ENCODE measurements around the gene GCC2.

The GCC2 gene

GRCh38 chr2:108454440-108454839 is 5.4 kb downstream of the GCC2 start:
- Histone ChIP-seq H3K36me3 (peaks cover 75 to 89% (median 82%) of the 10 kb centered on the region in 11 experiments), H4K20me1 (peaks cover 0 to 12% (median 0%) of the 10 kb centered on the region in 11 experiments; a peak in 2 of 22 replicates)
- no peak for TF ChIP-seq Cebpa-rat (IDR thresholded peaks at IDR 0.05)

GRCh38 chr2:108455571-108455970 is 6.6 kb downstream of the GCC2 start:
- TF ChIP-seq Cebpa-rat (IDR thresholded peaks at IDR 0.05), result no peak
- Histone ChIP-seq H3K36me3 (peaks cover 87 to 100% (median 94%) of the 10 kb centered on the region in 11 experiments), H3K27ac (no peak overlapping the region), H3K4me1 (peaks cover under 1 to 23% (median 8%) of the 10 kb centered on the region in 10 experiments; a peak in 14 of 20 replicates), H3K9me3 (replicated peaks in 1 of 11) (peaks cover 20 to 60% (median 49%) of the 10 kb centered on the region in 11 experiments), H3K27me3 (no peaks in the 10 kb centered on the region), H3K9ac (no peak overlapping the region), H3K4me2 (no peak overlapping the region), H3K4me3 (no peak overlapping the region), H4K20me1 (peaks cover 0 to 12% (median 0%) of the 10 kb centered on the region in 11 experiments; a peak in 2 of 22 replicates)

More at GRCh38 chr2:108454440-108454839, 5.4 kb downstream of the GCC2 start:
- Histone ChIP-seq H3K9me3 (replicated peaks in 1 of 11) (peaks cover 18 to 48% (median 42%) of the 10 kb centered on the region in 11 experiments), H3K4me1 (peaks cover 9 to 25% (median 17%) of the 10 kb centered on the region in 10 experiments), H3K27me3 (no peaks in the 10 kb centered on the region), H3K4me3 (no peak overlapping the region), H3K27ac (no peak overlapping the region), H3K9ac (no peak overlapping the region), H3K4me2 (no peak overlapping the region)

- no peak overlapping the region for H3K9ac ChIP-seq
- peaks cover 0 to 12% (median 0%) of the 10 kb centered on the region in 11 experiments; a peak in 2 of 22 replicates for H4K20me1 ChIP-seq
- no peaks in the 10 kb centered on the region for H3K27me3 ChIP-seq
- no peak overlapping the region for H3K4me2 ChIP-seq
- peaks cover 0 to 14% (median 0%) of the 10 kb centered on the region in 10 experiments; a peak in 4 of 20 replicates for H3K4me1 ChIP-seq
- H3K4me3 ChIP-seq, result no peak overlapping the region
- no peak overlapping the region for H3K27ac ChIP-seq
- peaks cover 96 to 100% (median 99%) of the 10 kb centered on the region in 11 experiments for H3K36me3 ChIP-seq
- H3K9me3 ChIP-seq (replicated peaks in 1 of 11), result peaks cover 40 to 85% (median 73%) of the 10 kb centered on the region in 11 experiments
- no peak for TF ChIP-seq Cebpa-rat (IDR thresholded peaks at IDR 0.05)
These were observed 9.1 kb downstream of the GCC2 start for GRCh38 chr2:108458082-108458481.

- Histone ChIP-seq H3K4me3 (no peak overlapping the region), H3K9ac (no peak overlapping the region), H3K4me2 (no peak overlapping the region), H3K36me3 (peaks cover 96 to 100% (median 99%) of the 10 kb centered on the region in 11 experiments), H3K9me3 (replicated peaks in 1 of 11) (peaks cover 45 to 97% (median 85%) of the 10 kb centered on the region in 11 experiments), H3K27me3 (no peaks in the 10 kb centered on the region), H3K4me1 (peaks cover 0 to 16% (median 0%) of the 10 kb centered on the region in 10 experiments; a peak in 4 of 20 replicates), H3K27ac (no peak overlapping the region), H4K20me1 (peaks cover 0 to 18% (median 0%) of the 10 kb centered on the region in 11 experiments; a peak in 5 of 22 replicates)
- TF ChIP-seq Cebpa-rat (IDR thresholded peaks at IDR 0.05), result no peak
These were observed 10.4 kb downstream of the GCC2 start for GRCh38 chr2:108459441-108459840.

GRCh38 chr2:108460345-108461037 is 11.5 kb downstream of the GCC2 start:
- peaks cover 96 to 100% (median 99%) of the 10 kb centered on the region in 11 experiments for H3K36me3 ChIP-seq
- no peak overlapping the region for H3K9ac ChIP-seq
- H3K27me3 ChIP-seq, result no peaks in the 10 kb centered on the region
- H3K4me1 ChIP-seq, result peaks cover 0 to 21% (median 0%) of the 10 kb centered on the region in 10 experiments; a peak in 4 of 20 replicates
- H3K4me2 ChIP-seq, result no peak overlapping the region
- no peak for TF ChIP-seq Cebpa-rat (IDR thresholded peaks at IDR 0.05)
- no peak overlapping the region for H3K27ac ChIP-seq
- H3K9me3 ChIP-seq (replicated peaks in 1 of 11), result peaks cover 40 to 95% (median 80%) of the 10 kb centered on the region in 11 experiments
- H3K4me3 ChIP-seq, result no peak overlapping the region
- H4K20me1 ChIP-seq, result peaks cover 0 to 18% (median 0%) of the 10 kb centered on the region in 11 experiments; a peak in 5 of 22 replicates

- no peak overlapping the region for H3K9ac ChIP-seq
- no peak overlapping the region for H3K4me2 ChIP-seq
- no peak overlapping the region for H3K27ac ChIP-seq
- TF ChIP-seq Cebpa-rat (IDR thresholded peaks at IDR 0.05), result no peak
- peaks cover 85 to 100% (median 97%) of the 10 kb centered on the region in 11 experiments for H3K36me3 ChIP-seq
- H3K4me1 ChIP-seq, result no peaks in the 10 kb centered on the region
- H4K20me1 ChIP-seq, result no peaks in the 10 kb centered on the region
- H3K27me3 ChIP-seq, result no peaks in the 10 kb centered on the region
- no peaks in the 10 kb centered on the region for H3K9me3 ChIP-seq (replicated peaks in 1 of 11)
- no peak overlapping the region for H3K4me3 ChIP-seq
These were observed 28.1 kb downstream of the GCC2 start for GRCh38 chr2:108477099-108477498.

GRCh38 chr2:108485253-108485652 is 36.2 kb downstream of the GCC2 start:
- Histone ChIP-seq H3K9me3 (replicated peaks in 1 of 11) (peaks cover 9 to 17% (median 15%) of the 10 kb centered on the region in 11 experiments; a peak in 21 of 22 replicates), H3K4me1 (no peaks in the 10 kb centered on the region), H3K27ac (no peak overlapping the region), H3K9ac (no peak overlapping the region), H3K4me3 (no peak overlapping the region), H3K4me2 (no peak overlapping the region), H3K36me3 (peaks cover 73 to 94% (median 85%) of the 10 kb centered on the region in 11 experiments), H3K27me3 (no peaks in the 10 kb centered on the region), H4K20me1 (no peaks in the 10 kb centered on the region)
- TF ChIP-seq Cebpa-rat (IDR thresholded peaks at IDR 0.05), result no peak

- no peak for TF ChIP-seq Cebpa-rat (IDR thresholded peaks at IDR 0.05)
- H3K9me3 ChIP-seq (replicated peaks in 1 of 11), result no peaks in the 10 kb centered on the region
These were observed 41.6 kb downstream of the GCC2 start for GRCh38 chr2:108490506-108491122.

GRCh38 chr2:108491848-108492247 is 42.8 kb downstream of the GCC2 start:
- Histone ChIP-seq H3K4me1 (no peaks in the 10 kb centered on the region), H3K4me3 (no peak overlapping the region), H3K9ac (no peak overlapping the region), H3K27ac (no peak overlapping the region), H3K36me3 (peaks cover 67 to 93% (median 78%) of the 10 kb centered on the region in 11 experiments), H3K27me3 (no peaks in the 10 kb centered on the region), H3K9me3 (replicated peaks in 1 of 11) (no peaks in the 10 kb centered on the region), H4K20me1 (no peaks in the 10 kb centered on the region), H3K4me2 (no peak overlapping the region)
- TF ChIP-seq Cebpa-rat (IDR thresholded peaks at IDR 0.05), result no peak

More at GRCh38 chr2:108490506-108491122, 41.6 kb downstream of the GCC2 start:
- H3K4me3 ChIP-seq, result no peak overlapping the region
- H4K20me1 ChIP-seq, result no peaks in the 10 kb centered on the region
- H3K4me1 ChIP-seq, result no peaks in the 10 kb centered on the region
- H3K36me3 ChIP-seq, result peaks cover 73 to 99% (median 86%) of the 10 kb centered on the region in 11 experiments
- H3K9ac ChIP-seq, result no peak overlapping the region
- no peaks in the 10 kb centered on the region for H3K27me3 ChIP-seq
- no peak overlapping the region for H3K27ac ChIP-seq
- H3K4me2 ChIP-seq, result no peak overlapping the region
